ENCODE measurements around the gene FAM47B.

Gene FAM47B

GRCh38 chrX:34903316-34903715 is 39.3 kb upstream of the FAM47B start:
- Histone ChIP-seq H3K27ac (no peak overlapping the region), H3K9ac (no peak overlapping the region), H3K27me3 (ENCODE audit: insufficient read depth, low read depth) (no peaks in the 10 kb centered on the region), H3K4me1 (ENCODE audit: low read depth, poor library complexity, severe bottlenecking) (no peaks in the 10 kb centered on the region), H3K4me2 (no peak overlapping the region), H3K36me3 (ENCODE audit: insufficient read depth) (no peaks in the 10 kb centered on the region), H3K79me2 (ENCODE audit: insufficient read depth, low read depth) (no peaks in the 10 kb centered on the region), H2AFZ (ENCODE audit: low read depth) (no peak overlapping the region), H4K20me1 (ENCODE audit: insufficient read depth) (no peaks in the 10 kb centered on the region), H3K4me3 (IDR thresholded peaks at IDR 0.05; ENCODE audit: insufficient read depth, low read depth, low read length) (no peak overlapping the region)
- TF ChIP-seq CTCF (conservative IDR thresholded peaks at IDR 0.05; ENCODE audit: low read depth, low read length), result no peak

GRCh38 chrX:34909151-34909550 is 33.4 kb upstream of the FAM47B start:
- Histone ChIP-seq H2AFZ (ENCODE audit: low read depth) (no peak overlapping the region), H3K9ac (no peak overlapping the region), H3K79me2 (ENCODE audit: insufficient read depth, low read depth) (no peaks in the 10 kb centered on the region), H3K27me3 (ENCODE audit: insufficient read depth, low read depth) (no peaks in the 10 kb centered on the region), H3K36me3 (ENCODE audit: insufficient read depth) (no peaks in the 10 kb centered on the region), H3K4me1 (ENCODE audit: low read depth, poor library complexity, severe bottlenecking) (no peaks in the 10 kb centered on the region), H4K20me1 (ENCODE audit: insufficient read depth) (no peaks in the 10 kb centered on the region), H3K4me3 (IDR thresholded peaks at IDR 0.05; ENCODE audit: insufficient read depth, low read depth, low read length) (no peak overlapping the region), H3K27ac (no peak overlapping the region), H3K4me2 (no peak overlapping the region)
- TF ChIP-seq CTCF (conservative IDR thresholded peaks at IDR 0.05; ENCODE audit: low read depth, low read length), result no peak

- no peaks in the 10 kb centered on the region for H3K36me3 ChIP-seq (ENCODE audit: insufficient read depth)
- no peak overlapping the region for H3K27ac ChIP-seq
- no peaks in the 10 kb centered on the region for H3K79me2 ChIP-seq (ENCODE audit: insufficient read depth, low read depth)
- no peak for TF ChIP-seq CTCF (conservative IDR thresholded peaks at IDR 0.05; ENCODE audit: low read depth, low read length)
- H3K4me2 ChIP-seq, result no peak overlapping the region
- H3K27me3 ChIP-seq (ENCODE audit: insufficient read depth, low read depth), result no peaks in the 10 kb centered on the region
- H3K4me1 ChIP-seq (ENCODE audit: low read depth, poor library complexity, severe bottlenecking), result no peaks in the 10 kb centered on the region
- no peak overlapping the region for H2AFZ ChIP-seq (ENCODE audit: low read depth)
- no peak overlapping the region for H3K4me3 ChIP-seq (IDR thresholded peaks at IDR 0.05; ENCODE audit: insufficient read depth, low read depth, low read length)
- H3K9ac ChIP-seq, result no peak overlapping the region
- no peaks in the 10 kb centered on the region for H4K20me1 ChIP-seq (ENCODE audit: insufficient read depth)
These were observed 27.0 kb upstream of the FAM47B start for GRCh38 chrX:34915463-34916225.

GRCh38 chrX:34917146-34917545 is 25.4 kb upstream of the FAM47B start:
- H3K4me3 ChIP-seq (IDR thresholded peaks at IDR 0.05; ENCODE audit: insufficient read depth, low read depth, low read length), result no peak overlapping the region
- H3K9ac ChIP-seq, result no peak overlapping the region
- no peak overlapping the region for H2AFZ ChIP-seq (ENCODE audit: low read depth)
- H3K79me2 ChIP-seq (ENCODE audit: insufficient read depth, low read depth), result no peaks in the 10 kb centered on the region
- H3K36me3 ChIP-seq (ENCODE audit: insufficient read depth), result no peaks in the 10 kb centered on the region
- no peaks in the 10 kb centered on the region for H3K4me1 ChIP-seq (ENCODE audit: low read depth, poor library complexity, severe bottlenecking)
- H3K27ac ChIP-seq, result no peak overlapping the region
- H3K27me3 ChIP-seq (ENCODE audit: insufficient read depth, low read depth), result no peaks in the 10 kb centered on the region
- no peak overlapping the region for H3K4me2 ChIP-seq
- no peak for TF ChIP-seq CTCF (conservative IDR thresholded peaks at IDR 0.05; ENCODE audit: low read depth, low read length)
- H4K20me1 ChIP-seq (ENCODE audit: insufficient read depth), result no peaks in the 10 kb centered on the region

Measured in KMS-11 (cell line).